HCT116 (cell line): ENCODE measurements around the gene DNAJC6.

Experiments
- CBX3 ChIP-seq: IDR thresholded peaks from 2 replicates; pipeline ENCODE4 v1.6.1; 2012; ENCODE audit warnings: low read depth
- ELF1 ChIP-seq: IDR thresholded peaks from 2 replicates; pipeline ENCODE4 v1.6.1; 2012; ENCODE audit warnings: low read depth, borderline replicate concordance
- EZH2 ChIP-seq: fragments of 200-600 bp; sonication (generic); IDR thresholded peaks from 2 replicates; pipeline ENCODE4 v1.6.1; 2017; ENCODE audit warnings: antibody characterized with exemption, mixed run types
- EZH2phosphoT487 ChIP-seq: fragments of 200-600 bp; IDR thresholded peaks from 2 replicates; pipeline ENCODE4 v1.6.1; 2018; ENCODE audit warnings: antibody characterized with exemption, borderline replicate concordance
- POLR2A ChIP-seq: IDR thresholded peaks from 2 replicates; pipeline ENCODE4 v1.7.0; 2011; ENCODE audit warnings: borderline replicate concordance; ENCODE audit not compliant: insufficient read depth, insufficient read length; ENCODE audit errors: extremely low read depth
- POLR2AphosphoS5 ChIP-seq: IDR thresholded peaks from 2 replicates; pipeline ENCODE4 v1.6.1; 2011; ENCODE audit warnings: mild to moderate bottlenecking, low read depth, low read length, moderate library complexity
- YY1 ChIP-seq: IDR thresholded peaks from 2 replicates; pipeline ENCODE4 v1.6.1; 2011; ENCODE audit warnings: low read length, low read depth, moderate library complexity, mild to moderate bottlenecking; ENCODE audit not compliant: insufficient replicate concordance; ENCODE audit errors: extremely low read depth
- ZBTB33 ChIP-seq: IDR thresholded peaks from 2 replicates; pipeline ENCODE4 v1.6.1; 2011; ENCODE audit warnings: mild to moderate bottlenecking, low read length, moderate library complexity; ENCODE audit not compliant: insufficient replicate concordance; ENCODE audit errors: extremely low read depth
- ZFX ChIP-seq: fragments of 450-650 bp; IDR thresholded peaks from 2 replicates; pipeline ENCODE4 v1.6.1; 2017
- ZNF274 ChIP-seq: fragments of 200-500 bp; sonication (Bioruptor generic); IDR thresholded peaks from 2 replicates; pipeline ENCODE4 v1.6.1; 2014; ENCODE audit warnings: mild to moderate bottlenecking, low read depth, low read length, inconsistent platforms
- TF ChIP-seq, protein P1 (sequence below), 3 experiments: fragments of 200-600 bp in 1 of 3; sonication (generic) in 1 of 3; IDR thresholded peaks in 2 of 3; conservative IDR thresholded peaks in 1 of 3; 2 replicates each; pipeline ENCODE4 v1.5.1; 2012 to 2017; ENCODE audit warnings: low read depth in 2 of 3, low read length in 2 of 3, antibody characterized with exemption in 1 of 3, borderline replicate concordance in 1 of 3, control low read depth in 1 of 3, mild to moderate bottlenecking in 1 of 3, mixed read lengths in 1 of 3, mixed run types in 1 of 3, moderate library complexity in 1 of 3; ENCODE audit not compliant: insufficient read depth in 1 of 3
- TF ChIP-seq, protein P2 (sequence below): IDR thresholded peaks from 2 replicates; pipeline ENCODE4 v1.6.1; 2012

- TF ChIP-seq, protein P1, sequence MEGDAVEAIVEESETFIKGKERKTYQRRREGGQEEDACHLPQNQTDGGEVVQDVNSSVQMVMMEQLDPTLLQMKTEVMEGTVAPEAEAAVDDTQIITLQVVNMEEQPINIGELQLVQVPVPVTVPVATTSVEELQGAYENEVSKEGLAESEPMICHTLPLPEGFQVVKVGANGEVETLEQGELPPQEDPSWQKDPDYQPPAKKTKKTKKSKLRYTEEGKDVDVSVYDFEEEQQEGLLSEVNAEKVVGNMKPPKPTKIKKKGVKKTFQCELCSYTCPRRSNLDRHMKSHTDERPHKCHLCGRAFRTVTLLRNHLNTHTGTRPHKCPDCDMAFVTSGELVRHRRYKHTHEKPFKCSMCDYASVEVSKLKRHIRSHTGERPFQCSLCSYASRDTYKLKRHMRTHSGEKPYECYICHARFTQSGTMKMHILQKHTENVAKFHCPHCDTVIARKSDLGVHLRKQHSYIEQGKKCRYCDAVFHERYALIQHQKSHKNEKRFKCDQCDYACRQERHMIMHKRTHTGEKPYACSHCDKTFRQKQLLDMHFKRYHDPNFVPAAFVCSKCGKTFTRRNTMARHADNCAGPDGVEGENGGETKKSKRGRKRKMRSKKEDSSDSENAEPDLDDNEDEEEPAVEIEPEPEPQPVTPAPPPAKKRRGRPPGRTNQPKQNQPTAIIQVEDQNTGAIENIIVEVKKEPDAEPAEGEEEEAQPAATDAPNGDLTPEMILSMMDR (IDR thresholded peaks at IDR 0.05 in 2 of 3, conservative IDR thresholded peaks at IDR 0.05 in 1 of 3; ENCODE audit: borderline replicate concordance in 1 of 3, insufficient read depth in 1 of 3, low read depth in 2 of 3, low read length in 2 of 3): no peak
- TF ChIP-seq POLR2A: no peak
- no peak for TF ChIP-seq YY1
- TF ChIP-seq POLR2AphosphoS5: no peak
- no peak for TF ChIP-seq ZBTB33
- no peak for TF ChIP-seq ELF1
- TF ChIP-seq ZNF274: no peak
- TF ChIP-seq EZH2: no peak
- TF ChIP-seq, protein P2, sequence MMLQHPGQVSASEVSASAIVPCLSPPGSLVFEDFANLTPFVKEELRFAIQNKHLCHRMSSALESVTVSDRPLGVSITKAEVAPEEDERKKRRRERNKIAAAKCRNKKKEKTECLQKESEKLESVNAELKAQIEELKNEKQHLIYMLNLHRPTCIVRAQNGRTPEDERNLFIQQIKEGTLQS: no peak
- no peak for TF ChIP-seq ZFX
- TF ChIP-seq CBX3: no peak
- TF ChIP-seq EZH2phosphoT487: no peak
Observed at GRCh38 chr1:65264197-65264929, 45.0 kb upstream of the DNAJC6 start.
